NCI-H345 (cell line): ENCODE measurements around the gene SECTM1.

Experiments used
- DNase-seq: peaks from one replicate; lab custom pipeline; 2025; lab: John Stamatoyannopoulos, UW

The SECTM1 gene

DNA sequence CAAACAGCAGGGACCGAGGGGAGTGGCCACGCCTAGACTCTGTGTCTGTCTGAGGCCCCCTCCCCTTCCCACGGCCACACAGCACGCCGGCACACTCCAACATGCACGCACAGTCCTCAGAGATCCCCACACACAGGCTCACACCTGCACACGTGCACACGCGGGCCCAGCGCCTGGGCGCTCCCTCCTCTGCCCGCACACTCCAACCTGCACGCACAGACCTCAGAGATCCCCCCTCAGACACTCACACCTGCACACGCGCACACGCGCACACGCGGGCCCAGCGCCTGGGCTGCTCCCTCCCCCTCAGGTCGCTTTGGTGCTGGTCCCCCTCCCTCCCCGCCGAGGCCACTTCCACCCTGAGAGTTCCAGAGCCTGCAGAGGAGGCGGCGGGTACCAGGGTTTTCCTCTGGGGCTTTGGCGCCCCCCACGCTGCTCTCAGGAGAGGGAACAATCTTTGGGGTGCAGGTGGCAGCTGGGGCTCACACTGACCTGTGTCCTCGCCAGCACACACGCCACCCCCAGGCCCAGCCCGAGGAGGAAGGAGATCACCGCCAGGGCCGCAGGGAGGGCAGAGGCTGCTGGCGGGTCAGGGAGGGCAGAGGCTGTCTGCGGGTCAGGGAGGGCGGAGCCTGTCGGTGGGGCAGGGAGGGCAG lies 17.7 kb downstream of the SECTM1 start:
- no peak for DNase-seq

DNA sequence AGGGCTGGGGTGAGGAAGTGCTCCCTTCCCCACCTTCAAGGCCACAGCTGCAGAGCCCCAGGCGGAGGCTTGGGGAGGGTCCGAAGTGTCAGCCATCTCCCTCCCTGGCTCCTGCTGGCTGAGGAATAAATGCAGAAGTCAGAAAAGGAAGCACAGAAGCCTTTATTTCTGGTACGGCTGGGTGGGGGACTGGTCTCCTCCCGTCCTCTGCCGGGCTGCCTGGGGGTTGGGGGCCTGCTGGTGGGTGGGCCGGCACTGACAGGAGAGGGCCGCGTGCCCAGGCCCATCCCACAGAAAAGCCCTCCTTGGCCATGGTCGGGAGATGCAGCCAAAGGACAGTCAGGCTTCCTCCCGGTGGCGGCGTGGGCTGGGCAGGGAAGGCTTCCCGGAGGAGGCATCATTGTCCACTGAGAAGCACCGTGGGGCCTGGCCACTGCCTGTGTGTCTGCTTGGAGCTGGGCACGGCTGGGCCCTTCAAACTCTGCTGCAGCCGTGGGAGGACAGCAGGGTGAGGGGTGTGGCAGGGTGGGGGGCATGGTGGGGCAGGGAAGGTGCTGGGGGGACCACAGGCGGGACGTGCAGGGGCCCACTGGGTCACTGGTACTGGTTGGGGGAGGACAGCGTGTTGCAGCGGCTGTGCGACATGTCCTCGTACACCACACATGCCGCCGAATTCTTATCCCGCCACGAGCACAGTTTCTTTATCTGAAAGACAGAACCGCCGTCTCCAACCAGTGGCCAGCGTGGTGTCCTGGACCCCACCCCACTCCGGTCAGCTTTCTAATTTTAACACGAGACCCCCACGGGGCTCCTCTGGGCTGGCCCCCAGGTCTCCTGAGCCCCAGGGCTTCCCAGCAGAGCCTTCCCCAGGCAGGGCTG lies 18.6 kb downstream of the SECTM1 start:
- no peak for DNase-seq

DNA sequence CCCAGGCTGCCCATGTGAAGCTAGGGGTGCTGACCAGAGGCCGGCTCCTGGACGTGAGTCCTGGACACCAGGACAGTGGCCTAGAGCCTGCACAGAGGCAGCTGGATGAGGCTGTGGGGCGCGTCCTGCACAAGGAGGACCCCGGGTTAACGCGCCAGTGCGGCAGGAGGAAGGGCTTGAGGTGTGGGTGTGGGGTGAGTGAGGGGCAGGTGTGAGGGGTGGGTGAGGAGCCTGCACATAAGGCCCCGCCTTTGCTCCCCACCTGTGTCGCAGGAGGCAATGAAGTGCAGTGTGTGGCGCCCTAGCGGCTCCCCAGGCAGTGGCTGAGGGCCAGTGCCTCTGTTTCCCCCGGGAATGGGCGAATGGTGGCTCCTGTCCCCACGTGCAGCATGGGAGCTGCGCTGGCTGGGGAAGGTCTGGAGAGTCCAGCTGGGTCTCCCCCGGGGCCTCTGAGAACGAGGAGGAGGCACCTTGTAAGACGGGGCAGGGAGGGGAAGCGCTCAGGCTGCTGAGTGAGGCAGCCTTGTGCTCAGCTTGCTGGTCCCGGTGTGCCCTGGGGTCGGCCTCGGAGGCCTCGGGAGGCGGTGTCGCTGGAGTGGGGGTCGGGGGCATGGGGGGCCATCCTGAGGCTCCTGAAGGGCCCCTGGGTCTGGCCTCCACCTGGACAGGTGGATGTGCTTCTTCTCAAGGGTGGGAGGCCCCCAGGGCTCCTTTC lies 19.4 kb downstream of the SECTM1 start:
- no peak for DNase-seq

DNA sequence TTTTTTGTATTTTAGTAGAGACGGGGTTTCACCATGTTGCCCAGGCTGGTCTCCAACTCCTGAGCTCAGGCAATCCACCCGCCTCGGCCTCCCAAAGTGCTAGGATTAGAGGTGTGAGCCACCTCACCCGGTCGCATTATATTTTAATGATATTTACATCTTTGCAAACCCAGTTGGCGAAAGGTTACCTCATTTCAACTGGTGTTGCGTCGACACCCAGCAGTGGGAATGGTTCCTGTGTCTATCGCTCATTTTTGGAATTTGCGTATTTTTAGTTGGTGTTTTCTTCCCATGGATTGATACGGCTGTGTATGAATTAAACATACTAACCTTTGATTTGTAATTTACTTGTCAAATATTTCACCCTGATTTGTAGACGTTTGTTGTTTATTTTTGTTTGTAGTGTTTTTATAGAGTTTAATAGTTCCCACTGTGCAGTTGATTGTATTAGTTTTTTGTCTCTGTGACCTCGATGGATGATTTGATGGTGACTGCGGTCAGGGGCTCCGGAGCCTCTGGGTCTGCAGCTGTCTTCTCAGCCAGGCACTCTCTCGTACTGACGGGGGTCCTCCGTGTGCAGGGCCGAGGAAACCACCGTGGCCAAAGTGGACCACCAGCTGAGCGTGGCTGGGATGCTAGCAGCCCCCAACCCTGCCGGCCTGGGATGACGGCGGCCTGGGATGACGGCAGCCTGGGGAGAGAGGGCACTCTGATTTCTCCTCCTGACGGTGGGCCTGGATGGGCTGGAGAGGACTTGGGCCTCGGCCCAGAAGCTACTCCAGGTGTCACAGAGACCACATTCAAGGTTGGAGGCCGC lies 20.2 kb downstream of the SECTM1 start:
- no peak for DNase-seq

DNA sequence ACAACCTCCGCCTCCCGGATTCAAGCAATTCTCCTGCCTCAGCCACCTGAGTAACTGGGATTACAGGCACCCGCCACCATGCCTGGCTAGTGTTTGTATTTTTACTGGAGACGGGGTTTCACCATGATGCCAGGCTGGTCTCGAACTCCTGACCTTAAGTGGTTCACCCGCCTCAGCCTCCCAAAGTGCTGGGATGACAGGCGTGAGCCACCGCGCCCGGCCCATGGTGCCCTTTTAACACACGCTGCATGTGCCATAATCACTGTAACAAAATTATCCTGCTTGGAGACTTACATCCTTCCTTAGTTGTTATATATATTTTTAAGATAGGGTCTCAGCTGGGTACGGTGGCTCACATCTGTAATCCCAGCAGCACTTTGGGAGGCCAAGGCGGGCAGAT lies 21.6 kb downstream of the SECTM1 start:
- no peak for DNase-seq

DNA sequence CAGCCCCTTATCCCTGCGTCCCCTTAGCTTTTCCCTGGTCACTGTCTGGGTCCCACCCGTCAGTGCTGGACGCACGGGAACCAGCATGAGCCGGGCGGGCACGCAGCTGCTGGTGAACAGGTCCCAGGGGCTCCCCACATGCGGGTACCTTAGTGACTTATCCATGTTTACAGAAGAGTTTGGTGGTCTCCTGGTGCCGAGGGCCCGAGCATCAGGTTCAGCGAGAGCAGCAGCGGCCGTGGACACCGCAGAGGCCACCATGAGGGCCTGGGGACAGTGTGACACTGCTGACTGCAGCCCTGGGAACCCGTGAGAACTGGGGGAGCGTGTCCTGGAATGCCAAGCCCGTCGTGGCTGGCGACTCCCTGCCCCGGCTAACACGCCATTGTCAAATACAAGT lies 22.7 kb downstream of the SECTM1 start:
- no peak for DNase-seq

DNA sequence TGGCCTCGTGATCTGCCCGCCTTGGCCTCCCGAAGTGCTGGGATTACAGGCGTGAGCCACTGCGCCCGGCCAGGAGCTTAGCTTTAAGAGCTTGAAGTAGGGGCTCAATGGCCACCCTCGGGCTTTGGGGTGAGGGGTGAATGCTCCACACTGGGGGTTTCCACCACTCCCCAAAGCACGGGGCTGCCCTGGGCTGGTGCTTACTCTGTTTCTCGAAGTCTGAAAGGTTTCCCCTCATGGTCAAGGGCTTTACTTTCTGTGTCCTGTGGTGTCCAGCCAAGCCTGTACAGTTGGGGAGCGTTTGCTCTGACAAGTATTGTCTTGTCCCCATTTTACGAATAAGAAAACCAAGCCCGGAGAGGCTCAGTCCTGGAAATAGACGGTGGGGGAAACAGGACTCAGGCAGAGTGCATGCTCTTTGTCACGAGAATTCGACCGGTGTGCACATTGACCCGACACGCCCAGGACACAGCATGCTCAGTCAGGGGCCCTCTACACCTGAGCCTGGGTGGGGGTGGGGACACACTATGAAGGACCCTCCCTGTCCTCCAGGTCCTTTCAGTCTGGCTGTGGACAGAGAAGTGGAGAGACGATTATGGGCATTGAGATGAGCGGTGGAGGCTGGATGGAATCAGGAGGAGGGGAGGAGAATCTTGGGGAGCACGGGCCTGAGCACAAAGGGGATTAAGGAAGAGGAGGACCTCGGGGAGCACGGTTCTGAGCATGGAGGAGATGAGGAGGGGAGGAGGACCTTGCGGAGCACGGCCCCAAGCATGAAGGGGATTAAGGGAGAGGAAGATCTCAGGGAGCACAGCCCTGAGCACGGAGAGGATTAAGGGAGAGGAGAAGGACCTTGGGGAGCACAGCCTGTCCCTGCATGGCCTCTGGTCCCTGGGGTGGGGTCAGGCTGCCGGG lies 23.7 kb downstream of the SECTM1 start:
- DNase-seq, result no peak

DNA sequence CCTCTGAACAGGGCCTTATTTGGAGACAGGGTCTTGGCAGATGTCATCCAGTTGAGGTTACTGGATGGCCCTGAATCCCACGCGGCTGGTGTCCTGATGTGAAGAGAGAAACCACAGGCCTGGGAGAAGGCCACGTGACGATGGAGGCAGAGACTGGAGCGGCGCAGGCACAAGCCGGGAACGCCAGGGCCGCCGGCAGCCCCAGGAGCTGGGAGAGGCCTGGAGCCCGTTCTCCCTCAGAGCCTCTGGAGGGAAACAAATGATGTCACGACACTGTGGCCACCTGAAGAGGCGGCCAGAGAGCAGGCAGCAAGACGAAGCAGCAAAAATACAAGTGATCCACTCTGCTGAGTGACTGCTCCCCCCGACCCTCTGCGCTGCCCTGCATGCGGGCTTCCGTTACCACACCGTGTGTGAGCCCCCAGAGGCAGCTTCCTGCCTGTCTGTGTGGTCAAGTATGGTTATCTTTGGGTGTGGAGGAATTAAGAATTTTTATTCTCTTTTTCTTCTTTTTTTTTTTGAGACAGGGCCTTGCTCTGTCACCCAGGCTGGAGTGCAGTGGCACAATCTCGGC lies 27.8 kb downstream of the SECTM1 start:
- no peak for DNase-seq

DNA sequence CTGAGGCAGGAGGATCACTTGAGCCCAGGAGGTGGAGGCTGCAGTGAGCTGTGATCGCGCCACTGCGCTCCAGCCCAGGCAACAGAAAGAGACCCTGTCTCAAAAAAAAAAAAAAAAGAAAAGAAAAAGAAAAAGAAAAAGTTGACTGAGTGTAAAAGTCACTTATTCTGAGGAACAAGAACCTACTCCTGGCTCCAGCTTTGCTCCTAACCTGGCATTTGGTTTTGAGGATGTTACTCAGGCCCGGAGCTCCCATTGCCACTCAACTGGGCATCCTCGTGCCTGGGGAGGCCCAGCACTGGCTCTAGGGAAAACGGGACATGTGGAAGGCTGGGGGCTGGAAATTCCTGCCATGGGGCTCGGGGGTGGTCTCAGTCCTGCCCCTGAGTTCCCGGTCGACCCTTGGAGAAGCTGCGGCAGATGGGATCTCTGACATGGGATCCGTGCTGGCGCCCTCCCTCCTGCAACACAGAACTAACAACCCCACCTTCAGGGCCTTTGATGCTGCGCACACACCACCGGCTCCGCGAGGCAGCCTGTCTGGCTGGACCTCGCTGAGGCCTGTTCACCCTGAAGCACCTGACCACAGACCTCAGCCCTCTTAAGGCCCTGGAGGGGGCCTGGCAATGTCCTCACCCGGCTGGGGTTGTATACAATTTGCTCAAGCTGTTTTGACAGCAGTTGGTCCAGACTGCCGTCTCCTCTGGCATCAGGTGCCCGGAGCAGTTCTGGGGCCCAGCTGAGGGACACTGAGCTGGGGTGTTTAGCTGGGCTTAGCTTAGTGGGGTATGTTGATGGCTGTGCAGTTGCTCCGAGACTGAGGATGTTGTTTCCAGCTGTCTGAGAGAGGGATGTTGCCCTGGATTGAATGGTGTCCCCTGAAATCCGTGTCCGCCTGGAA lies 28.5 kb downstream of the SECTM1 start:
- DNase-seq, result no peak

DNA sequence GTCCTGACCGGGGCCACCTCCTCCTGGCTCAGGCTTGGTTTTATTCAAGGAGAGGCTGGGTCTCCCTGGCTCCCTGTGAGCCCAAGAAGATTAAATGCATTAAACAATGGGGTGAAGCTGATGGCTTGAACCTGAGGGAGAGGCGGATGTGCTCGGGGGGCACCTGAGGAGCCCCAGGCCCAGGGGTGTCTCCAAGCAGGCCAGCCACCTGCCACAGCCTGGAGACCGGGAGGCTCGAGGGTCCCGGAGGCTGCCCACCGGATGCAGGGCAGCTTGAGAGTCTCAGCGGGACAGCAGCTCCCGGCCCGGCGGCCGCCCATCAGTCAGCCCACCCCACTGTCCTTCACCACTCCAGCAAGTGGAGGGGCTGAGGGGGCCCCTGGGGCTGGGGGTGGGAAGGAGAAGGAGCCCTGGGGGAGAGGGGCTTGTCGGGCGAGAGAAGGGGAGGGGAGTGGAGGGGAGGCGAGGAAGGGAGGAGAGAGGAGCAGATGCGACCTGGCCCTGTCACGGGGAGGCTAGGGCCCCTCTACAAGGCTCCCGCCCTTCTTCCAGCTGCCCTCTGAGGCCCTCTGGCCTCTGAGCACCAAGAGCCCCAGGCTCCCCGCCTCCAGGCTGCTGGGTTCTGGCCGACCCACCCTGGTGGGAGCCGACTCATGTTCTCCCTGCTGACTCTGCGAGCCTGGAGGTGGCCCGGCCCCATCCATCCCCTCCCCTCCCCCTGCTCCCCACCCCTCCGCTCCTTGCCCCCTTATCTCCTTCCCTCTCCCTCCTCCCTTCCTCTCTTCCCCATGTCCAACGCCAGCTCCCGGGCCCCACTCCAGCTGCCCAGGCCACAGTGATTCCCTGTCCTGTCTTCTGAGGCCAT lies 29.4 kb downstream of the SECTM1 start:
- no peak for DNase-seq

DNA sequence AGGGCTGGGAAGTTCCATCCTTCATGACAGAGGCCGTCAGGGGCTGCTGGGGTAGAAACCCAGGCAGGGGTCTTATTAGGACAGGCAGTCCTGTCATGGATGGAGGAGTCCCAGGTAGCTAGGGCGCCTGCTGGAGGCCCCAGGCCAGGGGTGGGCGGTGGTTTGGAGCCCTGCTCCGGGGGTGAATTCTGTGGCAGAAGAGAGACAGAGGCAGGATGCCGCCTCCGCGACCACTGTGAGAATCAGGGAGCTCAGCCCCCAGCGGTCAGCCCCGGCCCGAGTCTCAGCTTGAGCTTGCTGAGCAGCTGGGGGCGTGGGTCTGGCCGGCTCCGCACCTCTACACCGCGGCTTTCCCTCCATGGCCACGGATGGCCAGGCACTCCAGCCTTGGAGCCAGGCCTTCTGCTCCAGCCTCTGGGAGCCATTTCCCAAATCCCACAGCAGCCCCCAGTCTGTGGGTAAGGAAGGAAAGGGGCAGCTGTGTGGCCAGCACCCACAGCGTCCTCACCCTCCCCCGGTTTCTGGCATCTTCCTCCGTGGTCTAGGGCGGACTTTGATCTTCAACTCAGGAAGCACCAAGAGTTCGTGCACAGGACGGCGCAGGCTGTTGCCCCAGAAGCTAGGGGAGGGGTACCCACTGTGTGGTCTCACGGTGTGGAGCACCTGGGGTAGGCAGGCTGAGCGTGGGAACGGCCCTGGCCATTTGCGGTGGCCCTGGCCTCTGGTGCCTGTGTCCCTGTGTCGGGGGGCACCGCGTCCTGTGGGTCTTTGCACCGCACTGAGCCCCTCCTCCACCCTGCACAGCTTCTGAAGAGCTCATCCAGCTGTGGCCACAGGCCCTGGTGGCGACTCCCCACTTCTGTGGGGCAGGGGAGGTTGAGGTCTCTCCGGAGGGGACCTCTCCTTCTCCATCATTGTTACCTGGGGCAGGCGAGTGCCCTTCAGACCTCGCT lies 30.3 kb downstream of the SECTM1 start:
- no peak for DNase-seq

DNA sequence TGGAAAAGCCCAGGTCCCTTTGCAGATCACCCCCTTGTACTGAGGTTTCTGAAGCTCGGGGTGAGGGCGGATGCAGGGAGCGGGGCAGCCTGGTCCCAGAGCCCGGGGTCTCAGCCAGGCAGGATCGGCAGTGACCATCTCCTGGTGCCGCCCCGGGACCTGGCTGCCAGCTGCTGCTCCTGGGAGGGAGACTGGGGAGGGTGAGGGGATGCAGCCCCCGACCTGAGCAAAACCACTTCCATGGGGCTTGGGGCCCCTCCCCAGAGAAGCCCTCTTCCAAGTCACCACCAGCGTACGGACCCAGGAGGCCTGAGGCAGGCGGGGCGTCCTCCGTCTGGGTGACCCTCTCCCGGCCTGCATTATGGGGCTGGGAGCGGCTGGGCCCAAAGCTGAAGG lies 31.0 kb downstream of the SECTM1 start:
- no peak for DNase-seq

DNA sequence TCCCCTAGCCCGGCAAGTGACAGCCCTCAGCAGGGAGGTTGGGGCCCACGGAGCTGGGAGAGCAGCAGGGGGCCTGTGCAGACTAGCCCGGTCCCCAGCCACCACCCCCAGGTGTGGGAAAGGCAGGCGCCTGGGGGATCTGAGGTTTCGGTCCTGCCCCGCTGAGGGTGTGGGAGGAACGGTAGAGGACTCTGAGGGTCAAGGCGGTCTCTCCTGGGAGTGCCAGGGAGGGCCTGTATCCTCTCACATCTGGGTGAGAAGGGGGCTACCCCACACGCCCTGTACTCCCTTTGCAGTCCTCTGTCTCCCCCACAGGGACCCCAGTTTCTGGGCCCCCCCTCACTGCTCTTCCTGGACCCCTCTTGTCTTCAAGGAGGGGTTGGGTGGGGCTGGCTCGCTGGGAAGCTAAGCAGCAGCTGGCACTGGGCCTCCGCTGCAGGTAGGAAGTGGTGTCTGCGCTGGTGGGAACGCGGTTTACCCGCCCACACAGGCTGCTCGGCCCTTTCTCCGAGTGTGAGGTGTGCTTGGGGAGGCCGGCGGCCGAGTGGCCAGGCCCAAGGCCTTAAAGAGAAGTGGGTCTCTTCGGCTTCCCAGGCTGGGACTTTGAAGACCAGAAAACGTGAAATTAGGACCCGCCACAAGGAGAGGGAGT lies 31.5 kb downstream of the SECTM1 start:
- DNase-seq, result no peak

DNA sequence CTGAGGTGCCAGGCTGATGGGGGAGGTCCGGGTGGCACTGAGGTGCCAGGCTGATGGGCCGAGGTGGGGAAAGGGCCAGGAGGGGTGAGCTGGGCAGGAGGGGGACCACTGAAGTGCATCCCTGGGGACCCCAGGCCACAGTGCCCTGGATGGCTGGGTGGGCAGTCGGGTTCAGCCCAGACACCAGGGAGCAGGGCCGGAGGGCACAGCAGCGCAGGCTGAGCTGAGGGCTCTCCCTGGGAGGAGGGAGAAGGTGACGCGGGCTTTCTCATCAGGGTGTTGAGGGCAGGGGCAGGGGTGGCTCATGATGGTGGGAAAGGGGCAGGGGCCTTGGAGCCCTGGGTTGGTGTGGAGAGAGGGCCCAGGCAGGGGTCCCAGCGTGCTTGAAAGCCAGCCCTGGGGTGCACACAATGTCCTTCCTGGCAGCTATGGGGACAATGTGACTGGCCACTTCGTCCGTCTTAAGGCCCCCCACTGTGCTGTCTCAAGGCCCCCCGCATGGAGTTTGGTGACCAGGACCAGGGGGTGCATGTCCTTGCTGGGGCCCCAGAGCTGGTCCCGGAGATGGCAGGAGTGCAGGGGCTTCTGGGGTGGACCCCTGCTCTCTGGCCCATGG lies 32.2 kb downstream of the SECTM1 start:
- DNase-seq, result no peak

DNA sequence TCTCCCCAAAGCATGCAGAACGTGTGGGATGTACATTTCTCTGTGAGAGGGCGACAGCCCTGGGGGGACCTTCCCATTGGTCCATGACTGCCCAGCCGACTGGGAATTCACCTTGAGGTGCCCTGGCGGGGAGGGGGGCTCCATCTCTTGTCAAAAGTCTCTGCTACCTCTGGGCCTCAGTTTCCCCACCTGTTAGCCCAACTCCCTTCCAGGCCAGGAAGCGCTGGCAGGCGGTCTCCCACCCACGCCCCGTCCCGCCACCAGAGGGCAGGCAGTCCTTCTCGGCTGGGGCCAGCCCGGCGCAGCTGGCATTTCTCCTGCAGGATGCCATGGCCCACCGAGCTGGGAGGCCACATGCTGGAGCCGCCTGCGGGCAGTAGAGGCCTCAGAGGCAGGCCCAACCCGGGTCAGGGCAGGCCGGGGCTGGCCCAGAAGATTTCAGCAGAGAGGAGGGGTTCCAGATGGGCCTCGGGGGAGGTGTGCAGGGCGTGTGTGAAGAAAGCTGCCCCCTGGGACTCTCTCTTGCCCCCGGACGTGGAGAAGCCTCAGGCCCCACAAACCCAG lies 32.8 kb downstream of the SECTM1 start:
- peak; percentile 55 for DNase-seq

DNA sequence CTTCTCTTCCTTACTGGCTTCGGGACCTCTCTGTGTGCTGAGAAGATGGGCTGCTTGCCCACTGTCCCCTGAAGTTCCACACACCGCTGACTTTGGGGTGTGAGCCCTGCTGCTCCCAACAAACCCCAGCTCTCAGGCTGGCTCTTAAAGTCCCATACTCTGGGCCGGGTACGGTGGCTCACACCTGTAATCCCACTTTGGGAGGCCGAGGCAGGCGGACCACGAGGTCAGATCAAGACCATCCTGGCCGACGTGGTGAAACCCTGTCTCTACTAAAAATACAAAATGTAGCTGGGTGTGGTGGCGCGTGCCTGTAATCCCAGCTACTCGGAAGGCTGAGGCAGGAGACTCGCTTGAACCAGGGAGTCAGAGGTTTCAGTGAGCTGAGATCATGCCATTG lies 33.3 kb downstream of the SECTM1 start:
- DNase-seq, result no peak
